Activated naive CD4-positive, alpha-beta T cell treated with anti-CD3 and anti-CD28 coated beads for 36 hours (primary cell): ENCODE measurements around the gene CNKSR2. TPM values are rescaled to one million over a fixed set of nuclear protein-coding genes. Genes with fewer than 3 reads are reported as not detected.

ENCODE experiments used
- CTCF ChIA-PET: fragments of 350-600 bp; sonication (Branson Sonifier 250); formaldehyde crosslinking; loops from one replicate; lab custom pipeline; 2021; ENCODE audit warnings: antibody characterized with exemption; lab: Charles Lee
- DNase-seq: peaks from one replicate; pipeline ENCODE4 v3.0.0-alpha.2; 2020
- H3K27ac Mint-ChIP-seq: one replicate; pipeline ENCODE4 v1.8.0; 2021; ENCODE audit warnings: mild to moderate bottlenecking, mixed read lengths
- H3K27me3 Mint-ChIP-seq: one replicate; pipeline ENCODE4 v1.8.0; 2021; ENCODE audit warnings: low read depth, mixed read lengths
- H3K36me3 Mint-ChIP-seq: one replicate; pipeline ENCODE4 v1.8.0; 2021; ENCODE audit warnings: low read depth, mixed read lengths
- H3K4me1 Mint-ChIP-seq: one replicate; pipeline ENCODE4 v1.8.0; 2021; ENCODE audit warnings: low read depth, mixed read lengths
- H3K4me3 Mint-ChIP-seq: one replicate; pipeline ENCODE4 v1.8.0; 2021; ENCODE audit warnings: mild to moderate bottlenecking, moderate library complexity, mixed read lengths
- H3K9me3 Mint-ChIP-seq: one replicate; pipeline ENCODE4 v1.8.0; 2021; ENCODE audit warnings: mixed read lengths
- intact Hi-C: fragments of 100-400 bp; cut with micrococcal nuclease; formaldehyde crosslinking; loops from one replicate; pipeline ENCODE4 v1.15.1; 2023
- total RNA-seq, 2 experiments: library from RNA; stranded (reverse); gene quantifications; one replicate each; pipeline ENCODE4 v1.2.3, GENCODE V29; 2021

The CNKSR2 gene
- total RNA-seq, 2 experiments from 2014 or later = 6.6 to 8.4 TPM

DNA sequence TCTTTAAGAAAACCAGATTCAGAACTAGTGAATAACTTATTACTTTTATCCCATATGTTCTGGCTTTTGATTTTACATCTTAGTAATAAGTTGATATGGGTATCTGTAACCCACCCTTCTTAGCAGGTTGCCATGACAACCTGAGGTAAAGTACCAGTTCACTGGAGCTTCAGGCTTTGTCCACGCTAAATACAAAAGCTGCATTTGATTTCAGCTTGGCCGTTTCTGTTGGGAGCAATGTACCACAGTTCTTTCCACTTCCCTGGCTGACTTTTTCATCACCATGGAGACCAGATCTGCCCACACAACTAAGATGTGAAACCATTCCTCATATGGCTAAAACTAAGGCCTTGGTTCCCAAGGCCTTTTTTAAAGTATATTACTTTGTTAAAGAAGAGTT, 257.8 kb downstream of the CNKSR2 start:
- DNase-seq = no peak
- intact Hi-C loops = no loop called here
- Mint-ChIP-seq H3K4me1 (no peaks in the 10 kb centered on the region), H3K27ac (no peak overlapping the region), H3K9me3 (no peaks in the 10 kb centered on the region), H3K4me3 (no peak overlapping the region), H3K36me3 (peaks cover 10% of the 10 kb centered on the region), H3K27me3 (no peaks in the 10 kb centered on the region)
- CTCF ChIA-PET = no interaction called here

DNA sequence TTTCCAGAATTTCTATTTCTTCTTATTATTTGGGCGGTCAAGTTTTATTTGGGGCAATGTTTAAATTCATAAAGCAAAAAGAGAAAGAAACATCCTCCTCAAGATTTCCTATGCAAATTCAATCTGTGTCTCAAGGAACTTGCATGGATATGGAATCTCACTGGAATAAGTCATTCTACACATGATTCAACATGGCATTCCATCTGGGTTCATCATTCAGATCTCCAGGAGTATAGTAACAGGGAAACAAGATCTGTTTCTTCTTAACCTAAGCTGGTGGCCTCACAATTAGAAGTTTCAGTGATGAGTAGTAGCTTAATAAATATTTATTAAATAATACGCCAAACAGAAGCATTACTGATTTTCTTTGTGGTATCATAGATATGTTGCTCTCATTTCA, 264.1 kb downstream of the CNKSR2 start:
- Mint-ChIP-seq H3K9me3 (no peaks in the 10 kb centered on the region), H3K4me3 (no peak overlapping the region), H3K27me3 (no peaks in the 10 kb centered on the region), H3K36me3 (no peaks in the 10 kb centered on the region), H3K27ac (no peak overlapping the region), H3K4me1 (no peaks in the 10 kb centered on the region)
- CTCF ChIA-PET = no interaction called here
- intact Hi-C loops = no loop called here
- DNase-seq = no peak

DNA sequence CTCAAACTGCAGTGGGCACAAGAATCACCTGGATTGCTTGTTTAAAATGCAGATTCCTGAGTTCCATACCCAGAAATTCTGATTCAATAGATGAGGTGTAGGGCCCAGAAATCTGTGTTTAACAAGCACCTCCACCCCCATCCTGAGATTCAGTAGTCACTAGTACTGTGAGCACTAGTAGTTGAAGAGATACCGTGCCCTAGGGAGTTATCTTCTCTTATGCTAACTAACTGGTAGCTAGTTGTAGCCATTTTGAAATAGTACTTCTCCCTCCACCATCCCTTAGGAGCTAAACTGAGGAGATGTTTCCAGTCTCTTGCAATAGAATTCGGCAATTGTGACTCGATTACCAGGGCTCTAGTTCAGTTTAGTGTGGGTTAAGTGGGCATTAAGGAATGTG, 265.6 kb downstream of the CNKSR2 start:
- H3K36me3 Mint-ChIP-seq = no peaks in the 10 kb centered on the region
- no peaks in the 10 kb centered on the region for H3K9me3 Mint-ChIP-seq
- no peaks in the 10 kb centered on the region for H3K4me1 Mint-ChIP-seq
- CTCF ChIA-PET = no interaction called here
- H3K27ac Mint-ChIP-seq = no peak overlapping the region
- no peak overlapping the region for H3K4me3 Mint-ChIP-seq
- intact Hi-C loops = no loop called here
- no peaks in the 10 kb centered on the region for H3K27me3 Mint-ChIP-seq
- DNase-seq = no peak

DNA sequence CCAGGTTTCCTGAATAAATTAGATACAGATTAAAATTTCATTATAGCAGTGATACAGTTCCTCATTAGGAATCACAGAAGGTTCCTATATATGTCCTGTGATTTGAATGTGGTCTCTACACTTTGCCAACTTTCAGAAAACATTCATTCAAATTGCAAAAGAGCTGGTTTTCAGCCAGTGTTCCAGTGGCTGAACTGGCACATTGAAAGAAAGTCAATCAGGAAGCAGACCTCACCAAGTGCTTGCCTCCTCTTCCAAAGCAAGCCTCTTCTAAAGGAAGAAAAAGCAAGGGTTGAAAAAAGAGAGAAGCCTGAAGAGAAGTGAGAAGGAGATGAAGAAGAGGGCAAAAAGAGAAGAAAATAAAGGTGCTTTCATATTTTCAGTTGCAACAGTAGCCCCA, 271.2 kb downstream of the CNKSR2 start:
- DNase-seq = no peak
- CTCF ChIA-PET = no interaction called here
- H3K4me1 Mint-ChIP-seq = no peaks in the 10 kb centered on the region
- no peak overlapping the region for H3K4me3 Mint-ChIP-seq
- H3K27ac Mint-ChIP-seq = no peak overlapping the region
- H3K27me3 Mint-ChIP-seq = no peaks in the 10 kb centered on the region
- H3K36me3 Mint-ChIP-seq = peaks cover 3% of the 10 kb centered on the region
- intact Hi-C loops = no loop called here
- H3K9me3 Mint-ChIP-seq = no peaks in the 10 kb centered on the region

DNA sequence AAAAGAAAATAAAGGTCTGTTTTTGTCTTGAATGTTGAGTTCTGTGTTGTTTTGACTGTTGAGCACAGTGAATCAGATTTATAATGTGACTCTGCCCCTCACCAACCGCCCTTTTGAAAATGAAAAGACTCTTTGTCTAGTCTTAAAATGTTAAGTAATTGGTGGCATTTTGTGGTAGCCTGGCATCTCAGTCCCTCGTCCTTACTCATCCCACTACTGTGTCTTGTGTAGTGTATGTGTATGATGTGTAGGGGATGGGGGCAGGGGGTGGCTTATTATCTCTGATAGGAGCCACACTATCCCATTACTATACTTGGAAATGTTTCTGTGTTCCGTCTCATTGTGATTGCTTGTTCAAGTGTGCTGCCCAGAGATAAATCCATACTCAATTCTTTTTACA, 271.7 kb downstream of the CNKSR2 start:
- Mint-ChIP-seq H3K36me3 (peaks cover 3% of the 10 kb centered on the region), H3K4me3 (no peak overlapping the region), H3K27me3 (no peaks in the 10 kb centered on the region), H3K27ac (no peak overlapping the region), H3K4me1 (no peaks in the 10 kb centered on the region), H3K9me3 (no peaks in the 10 kb centered on the region)
- DNase-seq = no peak
- CTCF ChIA-PET = no interaction called here
- intact Hi-C loops = no loop called here

DNA sequence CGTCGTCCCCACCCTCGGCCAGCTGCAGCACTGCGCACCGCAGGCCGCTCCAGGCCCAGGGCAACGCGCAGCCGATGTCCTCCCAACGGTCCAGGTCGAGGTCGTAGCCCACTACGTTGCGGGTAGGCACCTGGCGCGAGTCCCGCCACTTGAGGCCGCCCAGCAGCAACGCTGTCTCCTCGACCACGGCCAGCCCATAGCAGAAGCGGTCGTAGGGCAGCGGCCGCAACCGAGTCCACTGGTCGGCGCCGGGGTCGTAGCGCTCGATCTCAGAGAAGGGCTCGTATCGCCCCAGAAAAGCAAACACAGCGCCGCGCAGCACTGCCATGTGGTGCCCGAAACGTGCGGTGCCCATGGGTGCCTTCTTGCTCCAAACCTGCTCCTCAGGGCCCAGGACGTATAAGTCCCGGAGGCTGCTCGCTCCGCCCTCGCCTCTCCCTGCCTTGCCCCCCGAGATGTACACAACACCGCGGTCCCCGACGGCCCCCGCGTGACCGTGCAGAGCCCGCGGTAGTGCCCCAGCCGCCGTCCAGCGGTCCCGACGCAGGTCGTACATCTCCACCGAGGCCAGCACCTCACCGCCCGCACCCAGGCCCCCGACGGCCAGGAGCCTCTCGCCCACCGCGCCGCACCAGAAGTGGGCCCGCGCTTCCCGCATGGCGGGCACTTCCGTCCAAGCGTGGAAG, 281.8 kb downstream of the CNKSR2 start:
- no peaks in the 10 kb centered on the region for H3K9me3 Mint-ChIP-seq
- peaks cover 11% of the 10 kb centered on the region for H3K4me1 Mint-ChIP-seq
- no peak for DNase-seq
- no peaks in the 10 kb centered on the region for H3K27me3 Mint-ChIP-seq
- no peak overlapping the region for H3K27ac Mint-ChIP-seq
- H3K36me3 Mint-ChIP-seq = peaks cover 4% of the 10 kb centered on the region
- no peak overlapping the region for H3K4me3 Mint-ChIP-seq
- intact Hi-C loops = loop anchor here (5.0 to 10.0 kb wide), 2 partner anchors 284 to 329 kb away; partner anchors contain the start of gene CNKSR2
- CTCF ChIA-PET = no interaction called here

DNA sequence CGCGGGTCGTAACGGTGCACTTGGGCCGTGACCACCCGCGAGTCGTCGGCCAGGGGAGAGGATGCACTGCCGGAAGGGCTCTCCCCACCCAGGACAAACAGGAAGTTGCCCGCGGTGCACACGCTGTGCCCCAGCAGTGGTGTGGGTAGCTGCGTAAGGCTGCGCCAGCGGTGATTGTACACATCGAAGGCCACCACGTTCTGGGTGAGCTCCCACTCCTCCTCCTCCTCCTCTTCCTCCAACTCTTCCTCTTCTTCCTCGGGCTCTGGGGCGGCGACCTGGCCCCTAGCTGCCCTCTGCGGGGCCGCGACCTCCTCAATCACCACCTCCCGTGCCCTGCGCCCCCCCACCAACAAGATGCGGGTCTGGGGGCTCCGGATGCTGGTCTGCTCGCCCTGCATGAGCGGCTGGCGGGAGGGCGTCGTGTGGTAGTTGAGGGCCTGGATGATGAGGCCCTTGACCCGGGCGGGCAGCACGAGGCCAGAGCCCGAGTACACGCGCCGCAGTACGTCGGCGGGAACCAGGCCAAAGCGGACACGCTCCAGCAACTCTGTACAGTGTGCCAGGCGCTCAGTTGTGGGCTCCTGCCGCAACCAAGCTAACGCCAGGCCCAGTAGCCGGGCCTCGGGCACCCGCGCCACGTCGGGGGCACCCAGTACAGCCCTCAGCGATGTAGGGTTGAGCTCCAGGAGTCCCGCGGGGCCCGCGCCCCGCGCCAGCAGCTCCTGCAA, 282.5 kb downstream of the CNKSR2 start:
- Mint-ChIP-seq H3K4me3 (no peak overlapping the region), H3K9me3 (no peaks in the 10 kb centered on the region), H3K27me3 (no peaks in the 10 kb centered on the region), H3K4me1 (peaks cover 11% of the 10 kb centered on the region), H3K27ac (no peak overlapping the region), H3K36me3 (peaks cover 1% of the 10 kb centered on the region)
- CTCF ChIA-PET = no interaction called here
- intact Hi-C loops = loop anchor here (5.0 to 10.0 kb wide), 2 partner anchors 284 to 328 kb away; partner anchors contain the start of gene CNKSR2
- DNase-seq = no peak

DNA sequence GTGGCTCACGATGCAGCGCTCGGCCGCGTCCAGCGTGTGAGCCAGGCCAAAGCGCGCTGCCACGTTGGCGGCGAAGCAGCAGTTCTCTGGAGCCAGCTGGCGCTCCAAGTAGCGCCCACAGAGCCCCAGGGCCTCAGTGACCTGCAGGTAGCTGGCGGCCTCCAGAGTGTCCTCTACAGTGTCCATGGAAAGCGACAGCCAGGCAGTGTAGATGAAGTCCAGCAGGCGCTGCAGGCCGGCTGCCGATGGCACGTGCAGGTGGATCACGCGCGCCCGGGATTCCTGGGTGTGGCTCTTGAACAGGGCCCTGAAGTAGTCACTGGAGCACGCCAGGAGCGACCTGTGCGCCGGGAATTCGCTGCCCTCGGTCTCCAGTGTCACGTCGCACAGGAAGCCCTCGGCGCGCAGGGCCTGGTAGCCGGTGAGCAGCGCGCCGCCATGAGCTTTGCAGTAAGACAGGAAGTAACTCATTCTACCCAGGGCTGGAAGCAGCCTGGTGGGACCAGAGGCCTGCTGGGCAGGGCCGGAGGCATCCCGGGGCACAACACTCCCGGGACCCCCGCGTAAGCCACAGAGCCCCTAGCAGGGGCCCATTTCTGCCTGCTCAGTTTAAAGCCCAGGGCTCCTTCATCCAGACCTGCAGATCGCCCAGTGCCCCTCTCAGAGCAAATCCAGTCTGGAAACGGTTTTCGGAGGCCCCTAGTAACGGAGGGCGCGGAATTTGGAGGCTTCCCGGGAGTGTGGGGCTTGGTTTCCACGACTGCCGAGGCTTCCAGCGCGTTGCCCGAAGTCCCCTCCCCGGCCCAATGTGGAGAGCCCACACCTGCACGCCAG, 283.3 kb downstream of the CNKSR2 start:
- H3K4me3 Mint-ChIP-seq = peak overlapping the region; percentile 67
- CTCF ChIA-PET = no interaction called here
- peaks cover 1% of the 10 kb centered on the region for H3K36me3 Mint-ChIP-seq
- peak; percentile 40 for DNase-seq
- H3K27ac Mint-ChIP-seq = no peak overlapping the region
- peaks cover 11% of the 10 kb centered on the region for H3K4me1 Mint-ChIP-seq
- no peaks in the 10 kb centered on the region for H3K27me3 Mint-ChIP-seq
- intact Hi-C loops = loop anchor here (1.0 to 10.0 kb wide), 4 partner anchors 181 to 327 kb away; partner anchors contain the start of genes CNKSR2 and MBTPS2
- no peaks in the 10 kb centered on the region for H3K9me3 Mint-ChIP-seq

DNA sequence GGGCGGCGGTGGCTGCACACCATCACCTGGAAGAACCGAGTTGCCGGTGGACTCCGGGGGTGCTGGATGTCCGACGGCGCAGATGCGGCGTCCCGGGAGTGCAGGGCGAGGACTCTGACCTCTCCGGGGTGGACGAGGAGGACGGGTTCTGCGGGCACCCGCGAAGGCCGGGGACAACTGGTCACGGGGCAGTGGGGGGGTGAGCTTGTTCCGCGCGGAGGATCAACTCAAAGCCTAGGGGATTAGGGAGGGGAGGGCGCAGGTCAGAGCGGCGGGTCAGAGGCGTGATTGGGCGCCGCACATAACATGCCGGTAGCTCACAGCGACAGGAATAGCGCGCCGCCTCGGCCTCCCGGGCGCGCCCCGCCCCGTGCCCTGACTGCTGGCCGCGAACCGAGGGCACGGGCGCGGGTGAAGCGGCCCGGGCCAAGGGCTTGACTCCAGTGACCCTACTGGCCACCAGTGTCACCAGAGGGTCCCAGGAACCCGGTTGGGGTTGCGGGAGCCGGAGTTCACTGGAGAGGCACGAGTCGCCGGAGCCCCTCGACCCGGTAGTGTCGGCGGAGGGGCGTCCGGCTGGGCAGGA, 284.0 kb downstream of the CNKSR2 start, which contains the start of gene KLHL34:
Gene KLHL34 (minus strand): TSS at position 179 of the 586 bp plus-strand sequence. CDS start 542 bp downstream, outside the sequence.
- Mint-ChIP-seq H3K36me3 (peaks cover 1% of the 10 kb centered on the region), H3K4me3 (peak within 1 kb of the TSS; percentile 67), H3K27me3 (no peaks in the 10 kb centered on the region), H3K9me3 (no peaks in the 10 kb centered on the region), H3K4me1 (peaks cover 11% of the 10 kb centered on the region), H3K27ac (no peak within 1 kb of the TSS)
- peak; percentile 26 for DNase-seq
- CTCF ChIA-PET = no interaction called here
- intact Hi-C loops = loop anchor here (1.0 to 10.0 kb wide), 4 partner anchors 181 to 327 kb away; partner anchors contain the start of genes CNKSR2 and MBTPS2

DNA sequence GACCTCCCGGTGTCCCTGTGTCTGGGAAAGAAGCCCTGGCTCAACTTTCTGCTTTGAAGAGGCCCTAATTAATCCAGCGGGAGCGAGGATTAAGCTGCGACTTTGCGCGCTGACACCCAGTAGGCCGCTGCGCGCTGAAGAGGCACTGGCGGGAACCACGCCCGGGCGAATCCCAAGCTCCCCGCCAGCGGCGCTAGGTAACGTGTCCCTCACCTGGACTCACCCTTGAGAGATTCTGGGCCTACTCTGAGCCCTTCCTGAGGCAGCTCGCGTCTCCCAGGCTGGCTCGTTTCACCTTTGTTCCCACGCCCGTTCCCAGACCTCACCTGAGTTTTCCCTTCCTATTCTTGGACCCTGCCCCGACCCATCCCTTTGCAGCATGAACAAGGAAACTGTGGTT, 284.5 kb downstream of the CNKSR2 start:
- Mint-ChIP-seq H3K4me1 (peaks cover 11% of the 10 kb centered on the region), H3K36me3 (peaks cover 1% of the 10 kb centered on the region), H3K27me3 (no peaks in the 10 kb centered on the region), H3K4me3 (peak overlapping the region; percentile 67), H3K9me3 (no peaks in the 10 kb centered on the region), H3K27ac (no peak overlapping the region)
- CTCF ChIA-PET = interaction anchor here (0.7 kb wide), 1 partner anchor 135 kb away, joined by 3 read pairs; no protein-coding TSS in a partner anchor
- intact Hi-C loops = loop anchor here (1.0 to 10.0 kb wide), 4 partner anchors 180 to 326 kb away; partner anchors contain the start of genes CNKSR2 and MBTPS2
- DNase-seq = peak; percentile 44

DNA sequence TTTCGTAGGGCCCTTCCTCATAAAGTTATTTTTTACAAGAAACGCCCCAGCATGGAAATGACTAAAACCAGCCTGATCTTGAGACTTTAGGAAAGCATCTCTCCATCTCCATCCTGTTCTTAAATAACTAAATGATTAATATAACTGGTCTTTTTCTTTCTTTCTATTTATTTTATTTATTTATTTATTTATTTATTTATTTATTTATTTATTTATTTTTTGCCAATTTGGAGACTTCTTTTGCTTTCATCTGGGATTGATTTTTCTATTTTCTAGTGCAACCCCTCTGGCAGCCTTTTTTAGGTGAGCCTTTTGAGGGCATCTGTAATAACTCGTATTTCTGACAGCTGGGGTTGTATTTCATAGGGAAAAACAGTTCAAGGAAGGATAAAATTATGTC, 285.1 kb downstream of the CNKSR2 start:
- H3K4me3 Mint-ChIP-seq = peak overlapping the region; percentile 67
- no peaks in the 10 kb centered on the region for H3K27me3 Mint-ChIP-seq
- DNase-seq = no peak
- H3K9me3 Mint-ChIP-seq = no peaks in the 10 kb centered on the region
- intact Hi-C loops = loop anchor here (2.0 to 10.0 kb wide), 3 partner anchors 179 to 325 kb away; partner anchors contain the start of genes CNKSR2 and MBTPS2
- CTCF ChIA-PET = interaction anchor here (0.7 kb wide), 1 partner anchor 136 kb away, joined by 3 read pairs; no protein-coding TSS in a partner anchor
- H3K27ac Mint-ChIP-seq = no peak overlapping the region
- H3K36me3 Mint-ChIP-seq = peaks cover 1% of the 10 kb centered on the region
- peaks cover 11% of the 10 kb centered on the region for H3K4me1 Mint-ChIP-seq
